Activated CD8-positive, alpha-beta memory T cell treated with anti-CD3 and anti-CD28 coated beads, Interleukin-2, amount 50 U/mL, for 4 hours (primary cell): Measurements from ENCODE around the gene RAPGEF4.

ENCODE experiments used
- DNase-seq: peaks from one replicate; pipeline ENCODE4 v3.0.0-alpha.2; 2020

Gene RAPGEF4

DNA sequence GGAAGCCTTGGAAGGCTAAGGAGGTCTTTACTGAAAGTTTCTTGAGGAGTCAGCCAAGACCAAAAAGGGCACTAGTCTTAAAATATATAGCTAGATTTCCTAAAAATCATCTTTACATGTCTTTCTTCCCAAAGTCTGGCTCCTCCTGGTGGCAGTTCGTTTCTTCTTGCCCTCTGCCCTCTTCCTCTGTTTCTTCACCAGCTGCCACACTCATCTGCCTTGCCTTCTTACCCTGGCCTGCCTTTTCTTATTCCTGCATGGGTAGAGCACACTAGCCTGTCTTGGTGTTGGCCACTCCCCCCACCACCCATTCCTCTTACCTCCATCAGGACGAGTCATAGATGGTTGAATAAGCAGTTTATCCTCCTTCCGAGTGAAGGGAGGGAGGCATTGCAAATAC is 129.8 kb downstream of the RAPGEF4 start:
- DNase-seq, result no peak

- no peak for DNase-seq
Observed at GRCh38 chr2:172869861-172870260, 134.2 kb downstream of the RAPGEF4 start.

GRCh38 chr2:172870396-172870795 is 134.8 kb downstream of the RAPGEF4 start:
- no peak for DNase-seq

GRCh38 chr2:172877826-172878225 is 142.2 kb downstream of the RAPGEF4 start:
- no peak for DNase-seq

GRCh38 chr2:172878260-172878659 is 142.6 kb downstream of the RAPGEF4 start:
- no peak for DNase-seq

DNA sequence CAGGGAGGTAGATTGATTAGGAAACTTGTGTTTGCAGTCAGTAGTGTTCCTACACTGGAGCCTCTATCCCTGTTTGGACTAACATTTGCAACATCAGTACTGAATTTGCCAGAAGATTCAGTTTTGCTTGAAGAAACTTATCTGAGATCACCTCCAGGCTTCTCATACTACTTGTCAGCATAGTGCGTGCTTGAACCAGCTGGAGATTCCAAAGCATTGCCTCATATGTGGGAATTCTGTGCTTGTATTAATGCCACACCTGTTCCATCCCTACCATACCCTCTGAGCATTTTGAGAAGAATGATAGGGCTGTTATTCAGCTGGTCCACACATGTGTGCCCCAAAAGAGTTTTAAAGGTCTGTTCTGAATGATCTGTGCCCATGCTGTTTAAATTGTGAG is 148.7 kb downstream of the RAPGEF4 start:
- no peak for DNase-seq

- DNase-seq, result no peak
Observed at GRCh38 chr2:172885996-172886395, 150.4 kb downstream of the RAPGEF4 start.

GRCh38 chr2:172887280-172887679 is 151.6 kb downstream of the RAPGEF4 start:
- DNase-seq, result no peak

DNA sequence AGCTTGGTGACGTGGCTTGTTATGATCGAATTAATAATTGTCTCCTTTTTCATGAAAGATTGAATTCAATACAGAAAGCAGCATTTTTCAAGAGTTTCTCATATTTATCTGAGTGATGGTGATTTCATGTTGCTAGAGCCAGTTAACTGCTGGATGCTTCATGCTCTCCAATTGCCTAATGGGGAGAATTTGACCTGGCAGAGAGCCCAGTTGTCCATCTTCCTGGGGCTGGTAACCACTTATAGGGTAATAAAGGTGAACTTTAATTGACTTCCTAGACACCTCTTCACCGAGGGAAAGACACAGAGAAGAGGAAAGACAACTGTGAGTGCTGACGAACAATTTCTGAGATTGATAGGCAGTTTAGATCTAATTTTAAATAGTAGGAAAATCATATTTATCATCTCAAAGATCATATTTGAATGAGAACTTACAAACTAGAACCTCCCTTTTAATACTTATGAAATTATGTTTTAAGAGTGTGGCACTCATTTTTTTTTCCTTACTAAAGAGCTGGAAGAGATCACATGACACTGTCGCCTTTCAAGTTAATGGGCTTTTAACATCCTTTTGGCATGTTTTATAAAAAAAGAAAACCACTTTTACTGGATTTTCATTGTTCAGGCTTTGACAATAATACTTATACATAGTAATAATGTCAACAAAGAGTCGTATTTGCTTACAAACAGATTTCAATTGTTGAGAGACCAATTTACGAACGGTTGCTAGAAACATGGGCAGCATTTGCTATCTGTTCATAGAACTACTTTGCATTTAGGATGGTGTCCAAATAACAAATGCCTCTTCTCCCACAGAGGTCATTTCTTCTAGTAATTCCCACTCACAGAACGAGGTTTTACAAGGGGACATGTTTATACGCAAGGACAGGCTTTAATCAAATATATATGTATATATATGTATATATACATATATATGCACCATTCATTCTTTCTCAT is 153.3 kb downstream of the RAPGEF4 start:
- no peak for DNase-seq

- DNase-seq, result no peak
Observed at GRCh38 chr2:172889768-172890430, 154.3 kb downstream of the RAPGEF4 start.

GRCh38 chr2:172893111-172893510 is 157.5 kb downstream of the RAPGEF4 start:
- DNase-seq, result no peak

DNA sequence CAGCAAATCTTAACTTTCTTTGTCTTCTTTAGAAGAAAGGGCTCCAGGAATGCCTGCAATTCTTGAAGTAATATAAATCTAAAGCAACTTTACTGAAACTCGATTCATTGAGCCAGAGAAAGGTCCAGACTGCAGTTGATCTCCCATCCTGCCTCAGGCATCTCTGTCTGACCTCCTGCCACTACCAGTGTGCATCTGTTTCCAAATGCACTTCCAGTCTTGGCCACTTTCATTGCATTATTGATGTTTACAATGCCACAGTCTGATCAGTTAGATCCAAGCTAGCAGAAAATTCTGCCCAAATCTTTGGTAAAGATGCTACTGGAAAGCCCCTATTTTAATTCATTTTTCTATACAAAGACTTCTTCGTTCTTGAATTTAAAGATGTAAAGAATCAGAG is 158.0 kb downstream of the RAPGEF4 start:
- DNase-seq, result no peak

- DNase-seq, result no peak
Observed at GRCh38 chr2:172894689-172895387, 159.2 kb downstream of the RAPGEF4 start.

DNA sequence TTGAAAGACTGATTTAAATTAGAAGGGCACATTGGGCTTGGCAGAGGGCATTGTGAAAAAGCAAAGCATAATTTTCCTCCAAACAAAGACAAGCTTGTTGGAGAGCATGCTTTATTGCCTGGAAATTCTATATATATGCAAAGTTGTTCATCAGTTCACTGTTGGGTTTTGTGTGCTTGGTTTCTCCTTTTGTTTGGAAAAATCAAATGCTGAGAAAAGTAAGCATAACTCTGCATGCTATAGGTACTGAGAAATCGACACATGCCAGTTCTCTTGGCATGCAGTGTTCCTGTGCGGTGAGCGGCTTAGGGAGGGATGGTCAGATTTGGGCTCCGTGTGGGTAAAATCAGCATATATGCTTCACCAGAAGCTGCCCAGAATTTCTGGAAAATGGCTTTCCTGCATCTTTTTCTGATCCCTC is 161.0 kb downstream of the RAPGEF4 start:
- DNase-seq, result no peak

- no peak for DNase-seq
Observed at GRCh38 chr2:172900871-172901270, 165.2 kb downstream of the RAPGEF4 start.

DNA sequence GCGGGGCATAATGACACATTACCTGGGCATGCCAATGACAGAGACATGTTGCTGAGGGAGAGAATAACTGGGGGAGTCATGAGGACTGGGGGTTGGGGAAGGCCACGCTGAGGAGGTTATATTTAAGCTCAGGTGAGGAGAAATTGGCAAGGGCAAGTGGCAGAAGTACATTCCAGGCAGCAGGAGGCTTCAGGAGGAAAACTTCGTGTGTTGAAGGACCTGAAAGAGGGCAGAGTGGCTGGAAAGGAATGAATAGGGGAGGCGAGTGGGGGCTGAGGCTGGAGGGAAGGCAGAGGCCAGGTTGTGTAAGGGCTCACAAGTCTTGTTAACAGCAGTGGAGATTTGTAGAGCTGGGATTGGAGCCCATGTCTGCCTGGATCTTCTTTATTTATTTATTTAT is 166.3 kb downstream of the RAPGEF4 start:
- DNase-seq, result no peak

GRCh38 chr2:172904236-172904635 is 168.6 kb downstream of the RAPGEF4 start:
- no peak for DNase-seq

DNA sequence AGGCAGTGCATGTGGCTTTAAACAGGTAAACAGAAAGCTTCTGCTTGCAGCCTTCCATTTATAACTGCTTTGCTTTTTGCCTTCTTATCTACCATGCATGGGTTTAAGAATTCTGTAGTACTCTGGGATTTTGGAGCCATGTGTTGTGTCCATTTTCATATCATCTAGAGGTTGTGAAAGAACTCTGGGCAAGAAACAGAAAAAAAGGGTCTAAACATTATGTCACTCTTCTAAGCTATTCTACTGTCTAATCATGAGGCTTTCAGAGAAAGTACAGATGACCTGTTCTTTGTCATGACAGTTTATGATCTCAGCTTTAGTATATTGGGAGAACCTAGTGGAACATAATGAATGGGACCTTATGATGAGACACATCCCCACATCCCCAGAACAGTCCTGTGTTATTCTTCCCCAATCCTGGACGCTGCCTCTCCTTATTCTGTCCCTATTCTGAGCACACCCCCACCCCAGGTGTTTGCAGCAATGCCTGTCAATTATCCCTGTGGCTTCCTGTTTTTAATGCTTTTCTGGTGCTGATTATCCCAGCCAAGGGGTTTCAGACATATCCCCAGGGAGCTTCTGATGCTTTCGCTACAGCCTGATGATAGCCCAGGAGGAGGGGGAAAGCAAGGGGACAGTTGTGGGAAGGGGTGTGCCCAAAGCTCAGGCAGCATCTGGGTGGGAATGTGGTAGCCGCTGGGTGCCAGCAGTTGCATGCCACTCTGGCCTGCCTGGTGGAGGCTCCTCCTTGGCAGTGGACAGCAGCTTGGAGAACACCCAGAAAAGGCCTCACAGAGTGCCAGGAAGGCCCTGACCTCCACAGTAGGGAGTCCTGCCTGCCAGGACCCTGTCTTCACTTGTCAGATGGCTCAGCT is 170.5 kb downstream of the RAPGEF4 start:
- DNase-seq, result no peak

- no peak for DNase-seq
Observed at GRCh38 chr2:172908275-172908674, 172.6 kb downstream of the RAPGEF4 start.

GRCh38 chr2:172909454-172909853 is 173.8 kb downstream of the RAPGEF4 start:
- no peak for DNase-seq

DNA sequence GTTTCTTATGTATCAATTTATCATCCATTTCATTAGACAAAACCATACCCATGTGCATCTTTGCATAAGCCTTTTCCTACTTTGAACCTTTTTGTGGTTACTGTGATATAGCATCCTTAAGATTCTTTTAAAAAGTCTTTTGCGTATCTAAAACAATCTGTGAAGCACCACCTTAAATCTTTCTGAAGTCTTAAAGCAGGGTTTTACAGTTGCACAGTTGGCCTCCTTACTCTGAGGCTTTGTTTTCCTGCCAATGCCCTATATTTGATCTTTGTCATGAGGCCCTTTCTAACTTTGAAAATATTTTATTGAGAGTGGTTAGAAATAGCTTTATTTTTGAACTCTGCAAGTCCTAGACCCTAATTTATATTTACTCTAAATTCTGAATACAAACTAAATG is 176.6 kb downstream of the RAPGEF4 start:
- DNase-seq, result no peak

DNA sequence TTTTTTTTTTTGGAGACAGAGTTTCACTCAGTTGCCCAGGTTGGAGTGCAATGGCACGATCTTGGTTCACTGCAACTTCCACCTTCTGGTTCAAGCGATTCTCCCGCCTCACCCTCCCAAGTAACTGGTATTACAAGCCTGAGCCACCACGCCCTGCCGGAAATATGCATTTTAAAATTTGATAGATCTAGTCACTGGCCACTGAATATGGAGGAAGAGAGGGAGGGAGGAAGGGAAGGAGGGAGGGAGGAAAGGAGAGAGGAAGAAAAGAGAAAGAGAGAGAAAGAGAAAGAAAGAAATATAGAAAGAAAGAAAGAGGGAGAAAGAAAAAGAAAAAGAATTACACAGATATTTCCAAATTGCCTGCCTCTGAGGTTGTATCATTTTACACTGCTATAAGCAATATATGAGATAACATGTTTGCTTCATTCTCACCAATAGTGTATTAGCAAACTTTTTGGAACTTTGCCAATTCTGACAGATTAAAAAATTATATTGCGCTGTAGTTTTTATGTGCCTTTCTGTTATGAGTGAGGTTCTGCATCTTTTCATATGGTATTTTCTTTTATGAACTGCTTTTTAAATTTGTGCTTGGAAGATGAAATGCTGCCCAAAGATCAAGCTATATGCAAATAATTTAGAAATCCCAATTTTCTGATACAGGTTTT is 178.8 kb downstream of the RAPGEF4 start:
- DNase-seq, result no peak
